HG03469 (cell line): Measurements from ENCODE around the gene KDSR.

ENCODE experiments used
- ATAC-seq: cut with Tn5 transposase; IDR thresholded peaks from one replicate; pipeline ENCODE4 v1.9.1; 2021; ENCODE audit warnings: mild to moderate bottlenecking, moderate library complexity, moderate number of reproducible peaks; ENCODE audit not compliant: unreplicated experiment

The KDSR gene

DNA sequence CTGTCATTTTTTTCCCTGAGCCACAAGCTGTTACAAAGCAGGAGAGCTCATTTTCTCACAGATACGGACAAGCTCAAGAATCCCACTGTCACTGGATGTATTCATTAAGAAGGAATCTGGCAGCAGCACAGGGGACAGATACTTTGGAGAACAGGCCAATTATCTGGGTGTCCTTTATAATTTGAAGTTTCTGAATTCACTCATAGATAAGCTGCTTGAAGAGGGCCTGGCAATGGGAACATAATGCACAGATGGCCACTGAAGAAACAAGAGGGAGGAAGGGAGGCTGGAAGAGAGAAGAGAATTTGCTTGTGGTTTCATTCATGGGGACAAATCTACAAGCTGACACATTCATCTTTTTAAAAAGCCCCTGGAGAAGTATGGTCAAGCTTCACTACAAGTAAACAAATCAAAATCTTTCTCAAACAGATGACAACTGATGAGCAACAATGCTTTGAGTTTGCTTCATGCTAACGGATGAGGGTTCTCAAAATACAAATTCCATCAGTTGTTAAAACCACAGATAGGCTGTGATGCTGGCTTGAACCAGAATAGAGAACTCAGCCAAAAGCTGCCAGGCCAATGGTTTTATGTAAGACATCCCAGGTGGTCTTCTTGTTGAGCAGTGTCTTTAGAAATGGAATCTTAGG lies 59.3 kb downstream of the KDSR start:
- ATAC-seq = no peak

DNA sequence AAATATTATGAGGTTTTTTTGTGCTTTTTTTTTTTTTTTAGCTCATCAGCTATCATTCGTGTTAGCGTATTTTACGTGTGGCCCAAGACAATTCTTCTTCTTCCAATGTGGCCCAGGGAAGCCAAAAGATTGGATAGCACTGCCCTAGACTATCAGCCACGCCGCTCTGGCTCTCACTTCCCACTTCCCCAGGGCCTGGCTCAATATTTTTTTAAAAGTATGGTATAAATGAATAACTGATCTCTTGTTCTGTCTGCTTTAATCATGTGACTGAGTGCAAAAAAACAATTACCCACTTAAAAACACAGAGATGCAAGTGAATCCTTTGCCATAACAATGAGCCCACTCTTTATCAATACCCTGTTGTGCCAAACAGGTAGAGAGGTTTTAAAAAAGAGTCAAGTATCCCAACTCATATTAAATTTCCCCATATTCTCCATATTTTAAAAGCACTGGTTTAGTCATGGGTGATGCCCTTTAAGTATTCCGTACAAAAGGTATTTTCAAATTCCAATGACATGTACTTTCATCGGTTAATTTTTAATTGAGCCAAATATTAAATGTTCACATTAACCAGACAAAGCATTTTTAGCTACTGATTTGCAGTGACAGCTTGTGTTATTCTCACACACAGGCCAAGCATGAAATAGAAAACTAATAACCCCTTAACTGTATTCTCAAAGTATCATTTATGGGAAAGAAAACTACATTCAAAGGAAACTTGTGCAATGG lies 60.0 kb downstream of the KDSR start:
- ATAC-seq = no peak

DNA sequence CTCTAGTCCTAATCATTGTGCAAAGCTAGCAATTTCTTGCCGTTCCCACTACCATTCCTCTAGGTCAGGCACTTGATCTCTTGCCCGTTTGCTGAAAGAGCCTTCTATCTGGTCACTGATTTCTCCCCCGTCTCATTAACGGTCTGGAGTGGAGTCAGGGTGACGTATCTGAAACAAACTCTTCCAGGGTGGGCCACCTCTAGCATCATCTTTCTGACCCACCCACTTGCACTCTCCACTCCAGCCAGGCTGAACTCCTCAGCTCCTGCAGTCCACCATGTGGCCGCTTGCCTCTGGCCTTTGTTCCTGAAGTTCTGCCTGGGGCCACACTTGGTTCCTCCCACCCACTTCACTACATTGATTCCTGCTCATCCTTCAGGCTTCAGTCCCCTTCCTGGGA lies 60.8 kb downstream of the KDSR start:
- no peak for ATAC-seq

DNA sequence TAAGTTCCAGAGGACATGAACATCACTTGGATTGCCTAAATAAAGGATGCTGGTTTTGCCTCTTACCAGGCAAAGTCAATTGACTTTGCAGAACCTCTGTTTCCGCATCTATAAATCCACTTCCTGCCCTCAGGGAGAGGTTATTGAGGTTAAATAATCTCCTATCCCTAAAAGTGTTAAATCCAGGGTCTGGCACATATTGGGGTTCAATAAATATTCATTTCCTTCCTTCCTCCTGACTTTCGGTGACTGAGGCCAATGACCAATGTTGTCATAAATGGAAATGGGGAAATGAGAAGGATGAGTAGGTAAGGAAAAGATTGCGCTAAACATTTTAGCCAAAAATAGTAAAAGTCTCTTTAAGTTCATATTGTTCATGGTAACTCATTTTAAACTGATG lies 63.5 kb downstream of the KDSR start:
- ATAC-seq = no peak

GRCh38 chr18:63302636-63303405 lies 64.2 kb downstream of the KDSR start:
- no peak for ATAC-seq

- no peak for ATAC-seq
These were observed 64.8 kb downstream of the KDSR start for GRCh38 chr18:63302220-63302619.

DNA sequence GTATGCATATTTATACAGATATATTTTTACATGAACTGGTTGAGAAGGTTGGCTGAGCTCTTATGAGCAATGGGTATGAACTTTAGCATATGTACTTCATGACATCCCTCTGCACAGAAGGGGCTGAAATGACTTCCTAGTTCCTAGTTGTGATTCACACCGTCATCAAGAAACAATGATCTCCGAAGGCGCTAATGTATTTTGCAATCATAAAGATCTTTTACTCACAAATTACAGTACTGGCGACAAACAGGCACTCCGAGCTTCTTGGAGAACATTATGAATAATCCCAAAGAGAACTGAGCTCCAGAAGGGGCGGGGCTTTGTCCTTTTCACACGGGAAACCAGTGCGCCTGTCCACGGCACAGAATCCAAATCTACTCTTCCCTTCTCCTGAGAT lies 65.6 kb downstream of the KDSR start:
- no peak for ATAC-seq

GRCh38 chr18:63299837-63300745 lies 66.9 kb downstream of the KDSR start:
- peak; percentile 53 for ATAC-seq

GRCh38 chr18:63298400-63299365 lies 68.3 kb downstream of the KDSR start:
- ATAC-seq = no peak

DNA sequence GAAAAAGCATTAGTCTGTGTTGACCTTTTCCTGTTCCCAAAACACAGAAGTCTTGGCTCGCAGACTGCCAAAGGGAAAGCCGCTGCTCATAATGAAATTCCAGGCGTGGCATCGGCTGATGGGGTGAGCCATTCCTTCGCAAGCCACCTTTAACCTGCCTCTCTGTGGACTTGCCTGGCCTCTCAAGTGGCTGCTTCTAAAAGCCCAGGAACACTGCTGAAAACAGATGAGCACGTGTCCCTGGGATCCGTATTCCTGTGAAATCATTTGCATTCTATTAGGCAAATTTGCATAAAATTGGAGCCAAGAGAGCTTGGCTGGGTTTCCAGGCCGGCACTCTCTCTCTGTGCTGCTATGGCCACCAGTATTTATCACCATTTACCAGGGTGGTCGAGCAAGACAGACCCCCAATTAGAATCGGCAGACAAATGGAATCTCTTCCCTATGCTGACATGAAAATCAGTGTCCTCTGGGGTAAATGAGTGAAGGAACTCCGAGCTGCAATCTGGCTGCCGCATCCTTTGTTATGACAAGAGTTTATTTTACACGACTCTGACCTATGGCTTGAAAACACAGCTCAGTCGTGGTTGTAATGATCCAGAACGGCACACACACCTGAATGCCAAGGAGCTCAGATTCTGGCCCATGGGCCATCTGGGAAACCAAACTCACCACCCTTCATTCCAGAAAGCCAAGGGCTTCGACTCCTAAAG lies 69.2 kb downstream of the KDSR start:
- no peak for ATAC-seq

- ATAC-seq = no peak
These were observed 73.1 kb downstream of the KDSR start for GRCh38 chr18:63293935-63294334.

DNA sequence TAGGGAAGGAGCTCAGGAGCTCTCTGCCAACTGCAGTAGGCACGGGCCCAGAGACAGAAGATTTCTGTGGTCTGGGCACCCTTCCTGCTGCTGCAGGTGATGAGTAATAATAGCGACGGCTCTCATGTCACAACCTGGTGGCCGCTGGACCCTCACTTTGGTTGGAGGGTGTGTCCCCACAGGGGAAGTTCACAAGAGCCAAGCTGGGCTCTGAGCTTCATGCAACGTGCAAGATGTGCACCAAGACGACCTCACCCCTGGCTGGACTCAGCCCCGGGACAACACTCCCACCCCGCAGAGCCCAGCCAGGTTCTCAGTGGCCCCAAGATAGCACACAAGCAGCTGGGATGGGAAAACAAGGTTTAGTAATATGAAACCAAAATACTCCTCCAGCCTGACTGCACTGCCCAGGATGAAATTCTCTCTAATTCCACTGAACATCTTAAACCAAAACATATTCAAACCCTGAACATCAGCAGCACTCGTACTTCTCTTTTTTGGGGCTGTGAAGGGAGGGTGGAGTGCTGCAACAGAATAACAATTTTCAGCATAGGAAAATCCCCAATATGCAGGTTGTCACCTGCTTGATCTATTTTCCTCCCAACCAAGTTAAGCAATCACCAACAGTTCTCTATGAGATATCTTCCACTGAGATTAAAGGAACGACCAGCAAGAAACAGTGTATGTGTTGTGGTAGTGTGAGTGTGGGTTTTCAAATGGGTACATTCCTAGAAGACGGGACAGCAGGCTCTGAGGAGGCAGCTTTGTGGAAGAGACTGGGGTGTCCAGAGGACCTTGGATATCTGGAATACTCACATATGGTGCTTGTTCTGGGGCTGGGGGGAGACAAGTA lies 73.9 kb downstream of the KDSR start:
- ATAC-seq = no peak

DNA sequence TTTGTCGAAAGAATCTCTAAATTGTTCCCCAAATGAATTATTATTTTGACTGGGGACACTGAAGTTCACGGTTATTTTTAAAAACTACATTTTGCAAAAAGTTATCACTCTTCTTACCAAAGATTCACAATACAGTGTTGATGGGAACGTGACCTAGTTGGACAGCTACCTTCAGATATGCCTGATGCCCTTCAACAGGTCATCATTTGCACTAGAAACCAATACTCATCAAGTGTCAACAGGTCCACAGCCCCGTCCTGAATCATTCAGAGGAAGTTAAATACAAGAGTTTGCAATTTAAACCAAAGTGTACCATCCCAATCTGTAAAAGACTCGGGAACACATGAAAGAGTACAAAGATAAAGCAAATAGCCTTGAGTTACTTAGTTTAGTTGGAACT lies 75.7 kb downstream of the KDSR start:
- no peak for ATAC-seq

- no peak for ATAC-seq
These were observed 76.2 kb downstream of the KDSR start for GRCh38 chr18:63290821-63291200.

GRCh38 chr18:63290166-63290820 lies 76.7 kb downstream of the KDSR start:
- no peak for ATAC-seq

DNA sequence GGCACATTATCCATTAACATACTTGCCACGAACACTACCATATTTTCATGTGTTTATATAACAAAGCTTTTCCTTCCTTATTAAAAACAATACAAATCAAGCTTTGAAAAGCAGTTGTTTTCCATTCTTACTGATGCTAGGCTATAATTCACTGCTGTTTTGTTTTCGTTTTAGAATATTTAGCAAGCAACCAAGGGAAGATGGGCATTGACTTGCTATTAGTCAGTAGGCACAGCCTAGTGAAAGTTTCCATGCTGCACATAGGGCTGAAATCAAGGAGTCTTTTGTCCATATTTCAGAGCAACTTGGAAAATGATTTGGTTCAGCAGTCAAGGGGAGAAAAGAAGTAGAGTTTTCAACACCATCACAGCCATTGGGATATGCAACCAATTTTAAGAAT lies 78.7 kb downstream of the KDSR start:
- no peak for ATAC-seq

DNA sequence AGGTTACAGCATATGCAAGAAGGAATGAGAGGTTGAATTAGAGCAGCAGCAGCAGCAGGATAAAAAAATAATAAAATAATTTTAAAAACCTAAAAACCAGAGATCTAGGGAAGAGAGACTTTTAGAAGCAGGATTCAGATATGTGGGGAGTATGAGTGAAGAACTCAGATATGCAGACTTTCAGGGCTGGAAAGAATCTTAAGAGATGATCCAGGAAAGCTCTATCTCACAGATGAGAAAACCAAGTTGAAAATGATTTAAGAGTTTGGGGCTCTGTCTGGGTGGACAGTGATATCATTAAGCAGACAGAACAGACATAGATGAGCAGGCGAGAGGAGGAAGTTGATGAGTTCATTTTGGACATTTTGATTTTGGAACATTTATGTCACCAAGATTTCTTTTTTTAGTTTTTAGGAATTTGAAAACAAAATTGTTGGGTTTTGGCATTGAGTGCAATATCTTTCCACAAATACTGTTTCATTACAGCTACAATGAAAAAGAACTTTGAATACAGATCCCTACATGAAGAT lies 79.2 kb downstream of the KDSR start:
- no peak for ATAC-seq
